NT2/D1 (cell line): Measurements from ENCODE around the gene ABR.
"Not testable (repeated sequence)": the region's sequence is repeated elsewhere in the genome, so short reads cannot be mapped to it uniquely, and the experiment has no call there.

Source experiments
- DNase-seq: peaks from one replicate; pipeline ENCODE4 v3.0.0-alpha.2; 2011; ENCODE audit warnings: low read depth, low spot score
- H3K27me3 ChIP-seq: 2 replicates; pipeline ENCODE4 v1.6.0; 2011; ENCODE audit warnings: mild to moderate bottlenecking; ENCODE audit not compliant: insufficient read length, insufficient read depth
- H3K36me3 ChIP-seq: 2 replicates; pipeline ENCODE4 v1.6.1; 2011; ENCODE audit warnings: mild to moderate bottlenecking, low read length, mixed read lengths; ENCODE audit not compliant: insufficient read depth, insufficient read length
- H3K4me1 ChIP-seq: 2 replicates; pipeline ENCODE4 v1.5.1; 2011; ENCODE audit not compliant: insufficient read depth, insufficient read length
- H3K4me3 ChIP-seq: 2 replicates; pipeline ENCODE4 v1.5.1; 2011; ENCODE audit warnings: low read depth; ENCODE audit not compliant: insufficient read length
- H3K9ac ChIP-seq: 2 replicates; pipeline ENCODE4 v1.6.0; 2011; ENCODE audit warnings: low read depth; ENCODE audit not compliant: insufficient read length
- H3K9me3 ChIP-seq: 2 replicates; pipeline ENCODE4 v1.5.1; 2011; ENCODE audit warnings: mild to moderate bottlenecking, low read length; ENCODE audit not compliant: insufficient read depth
- SUZ12 ChIP-seq: IDR thresholded peaks from 2 replicates; pipeline ENCODE4 v1.6.1; 2011; ENCODE audit not compliant: insufficient read length, insufficient read depth; ENCODE audit errors: extremely low read depth
- YY1 ChIP-seq: IDR thresholded peaks from 2 replicates; pipeline ENCODE4 v1.6.1; 2011; ENCODE audit not compliant: insufficient read length, insufficient read depth
- ZNF274 ChIP-seq: IDR thresholded peaks from 2 replicates; pipeline ENCODE4 v1.6.1; 2011; ENCODE audit warnings: mild to moderate bottlenecking, low read depth, low read length

ABR gene

GRCh38 chr17:1211287-1211686, 31.5 kb upstream of the ABR start:
- peaks cover 2% of the 10 kb centered on the region for H3K4me1 ChIP-seq
- no peak overlapping the region for H3K4me3 ChIP-seq
- TF ChIP-seq SUZ12 (no peak), ZNF274 (no peak), YY1 (no peak)
- H3K9ac ChIP-seq = no peak overlapping the region
- H3K27me3 ChIP-seq = no peaks in the 10 kb centered on the region
- no peaks in the 10 kb centered on the region for H3K36me3 ChIP-seq
- no peak for DNase-seq
- H3K9me3 ChIP-seq = no peaks in the 10 kb centered on the region

- DNase-seq = no peak
- H3K27me3 ChIP-seq = no peaks in the 10 kb centered on the region
- H3K9ac ChIP-seq = no peak overlapping the region
- TF ChIP-seq YY1 (no peak), SUZ12 (no peak), ZNF274 (no peak)
- H3K36me3 ChIP-seq = no peaks in the 10 kb centered on the region
- H3K4me1 ChIP-seq = no peaks in the 10 kb centered on the region
- H3K9me3 ChIP-seq = no peaks in the 10 kb centered on the region
- H3K4me3 ChIP-seq = no peak overlapping the region
Observed at GRCh38 chr17:1208966-1209365, 29.2 kb upstream of the ABR start.

- H3K4me3 ChIP-seq = no peak overlapping the region
- no peaks in the 10 kb centered on the region for H3K27me3 ChIP-seq
- H3K36me3 ChIP-seq = no peaks in the 10 kb centered on the region
- TF ChIP-seq ZNF274 (no peak), YY1 (no peak), SUZ12 (no peak)
- no peaks in the 10 kb centered on the region for H3K4me1 ChIP-seq
- no peak overlapping the region for H3K9ac ChIP-seq
- no peak for DNase-seq
- no peaks in the 10 kb centered on the region for H3K9me3 ChIP-seq
Observed at GRCh38 chr17:1206026-1206777, 26.4 kb upstream of the ABR start.

GRCh38 chr17:1203967-1204291, 24.1 kb upstream of the ABR start:
- TF ChIP-seq YY1 (no peak), SUZ12 (no peak), ZNF274 (no peak)
- Histone ChIP-seq H3K27me3 (no peaks in the 10 kb centered on the region), H3K36me3 (no peaks in the 10 kb centered on the region), H3K9ac (peak overlapping the region; percentile 80), H3K9me3 (no peaks in the 10 kb centered on the region), H3K4me3 (peak overlapping the region; percentile 40), H3K4me1 (peaks cover 3% of the 10 kb centered on the region)
- DNase-seq = no peak

- no peaks in the 10 kb centered on the region for H3K9me3 ChIP-seq
- H3K4me1 ChIP-seq = peaks cover 3% of the 10 kb centered on the region
- no peaks in the 10 kb centered on the region for H3K36me3 ChIP-seq
- H3K9ac ChIP-seq = peak overlapping the region; percentile 80
- TF ChIP-seq SUZ12 = no peak
- no peak for TF ChIP-seq ZNF274
- no peak for TF ChIP-seq YY1
- no peaks in the 10 kb centered on the region for H3K27me3 ChIP-seq
- peak overlapping the region; percentile 40 for H3K4me3 ChIP-seq
- peak; percentile 64 for DNase-seq
Observed at GRCh38 chr17:1203111-1203966, 23.6 kb upstream of the ABR start.

- Histone ChIP-seq H3K27me3 (no peaks in the 10 kb centered on the region), H3K4me3 (no peak overlapping the region), H3K36me3 (no peaks in the 10 kb centered on the region), H3K9ac (no peak overlapping the region), H3K4me1 (peaks cover 11% of the 10 kb centered on the region), H3K9me3 (no peaks in the 10 kb centered on the region)
- no peak for DNase-seq
- no peak for TF ChIP-seq YY1
- no peak for TF ChIP-seq SUZ12
- no peak for TF ChIP-seq ZNF274
Observed at GRCh38 chr17:1202291-1202690, 22.5 kb upstream of the ABR start.

GRCh38 chr17:1201132-1201702, 21.4 kb upstream of the ABR start:
- no peaks in the 10 kb centered on the region for H3K36me3 ChIP-seq
- no peaks in the 10 kb centered on the region for H3K27me3 ChIP-seq
- H3K4me1 ChIP-seq = peaks cover 13% of the 10 kb centered on the region
- no peaks in the 10 kb centered on the region for H3K9me3 ChIP-seq
- no peak overlapping the region for H3K9ac ChIP-seq
- DNase-seq = no peak
- H3K4me3 ChIP-seq = no peak overlapping the region
- no peak for TF ChIP-seq ZNF274
- TF ChIP-seq SUZ12 = no peak
- no peak for TF ChIP-seq YY1

- H3K9me3 ChIP-seq, H3K4me3 ChIP-seq, H3K27me3 ChIP-seq, H3K9ac ChIP-seq, DNase-seq, H3K36me3 ChIP-seq: not testable (repeated sequence)
- peaks cover 13% of the 10 kb centered on the region for H3K4me1 ChIP-seq
Observed at GRCh38 chr17:1199271-1199743, 19.5 kb upstream of the ABR start.
